GM12892 (cell line): ENCODE results near the gene AMZ1.

Experiments
- POLR2A ChIP-seq: IDR thresholded peaks from 2 replicates; pipeline ENCODE4 v1.6.1; 2011; ENCODE audit warnings: low read depth, low read length, control low read depth
- TAF1 ChIP-seq: IDR thresholded peaks from 2 replicates; pipeline ENCODE4 v1.6.1; 2011; ENCODE audit warnings: low read depth, mild to moderate bottlenecking, control low read depth, low read length, borderline replicate concordance

GRCh38 chr7:2687881-2688318 lies at the start of gene AMZ1:
- TF ChIP-seq POLR2A (no peak), TAF1 (no peak)
